RWPE2 (cell line): ENCODE measurements around the gene NAA40.
A peak's percentile ranks its signal among the peaks of the same experiment; 100 is the strongest.

Source experiments
- ATAC-seq: fragments of 200-7000 bp; cut with Tn5 transposase; 3 replicates; pipeline ENCODE4 v1.9.1; 2021; ENCODE audit warnings: low read depth
- DNase-seq: peaks from one replicate; pipeline ENCODE4 v3.0.0-alpha.2; 2020; ENCODE audit warnings: low spot score
- H3K27ac ChIP-seq: fragments of 450-650 bp; 2 replicates; pipeline ENCODE4 v1.5.1; 2017; ENCODE audit warnings: mild to moderate bottlenecking; ENCODE audit not compliant: poor library complexity, severe bottlenecking
- H3K27me3 ChIP-seq: fragments of 250-450 bp; sonication (Bioruptor Pico); 2 replicates; pipeline ENCODE4 v1.5.1; 2021; ENCODE audit warnings: mild to moderate bottlenecking, moderate library complexity; ENCODE audit not compliant: insufficient read depth, poor library complexity, severe bottlenecking
- H3K36me3 ChIP-seq: fragments of 250-450 bp; sonication (Bioruptor Pico); 2 replicates; pipeline ENCODE4 v1.5.1; 2020; ENCODE audit warnings: low read depth, mild to moderate bottlenecking, moderate library complexity
- H3K4me1 ChIP-seq: fragments of 250-450 bp; sonication (Bioruptor Pico); 2 replicates; pipeline ENCODE4 v1.5.1; 2021; ENCODE audit warnings: mild to moderate bottlenecking, moderate library complexity; ENCODE audit not compliant: insufficient read depth, poor library complexity, severe bottlenecking
- H3K4me3 ChIP-seq: fragments of 250-450 bp; sonication (Bioruptor Pico); 2 replicates; pipeline ENCODE4 v1.5.1; 2021; ENCODE audit warnings: mild to moderate bottlenecking, moderate library complexity; ENCODE audit not compliant: severe bottlenecking
- H3K9me3 ChIP-seq: fragments of 250-450 bp; sonication (Bioruptor Pico); 2 replicates; pipeline ENCODE4 v1.5.1; 2021; ENCODE audit warnings: mild to moderate bottlenecking, moderate library complexity; ENCODE audit not compliant: severe bottlenecking
- CTCF ChIP-seq: fragments of 450-650 bp; IDR thresholded peaks from one replicate; pipeline ENCODE4 v1.5.1; 2017; ENCODE audit warnings: mild to moderate bottlenecking, moderate library complexity; ENCODE audit not compliant: poor library complexity, severe bottlenecking

NAA40 gene

DNA sequence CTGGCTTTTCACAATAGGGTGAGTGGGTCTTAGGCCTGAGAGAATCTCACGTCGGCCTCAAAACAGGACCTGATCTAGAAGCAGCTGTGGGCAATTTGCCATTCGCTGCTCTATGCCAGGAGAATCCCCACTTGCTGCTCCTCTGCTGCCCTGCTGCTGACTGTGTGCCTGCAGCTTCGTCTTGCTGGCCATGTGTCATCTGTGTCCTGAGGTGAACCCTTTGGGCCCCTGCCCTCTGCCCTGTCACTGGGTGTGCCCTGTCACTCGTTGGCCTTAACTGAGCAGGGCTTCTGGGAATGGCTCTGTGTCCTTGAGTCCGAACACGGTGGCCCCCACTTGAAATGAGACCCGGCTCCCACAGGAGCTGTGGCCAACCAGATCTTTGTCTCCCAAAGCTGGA, 6.2 kb downstream of the NAA40 start:
- no peak overlapping the region for H3K27ac ChIP-seq
- no peak for TF ChIP-seq CTCF
- H3K36me3 ChIP-seq, result peaks cover 34% of the 10 kb centered on the region
- no peaks in the 10 kb centered on the region for H3K27me3 ChIP-seq
- no peaks in the 10 kb centered on the region for H3K9me3 ChIP-seq
- H3K4me1 ChIP-seq, result no peaks in the 10 kb centered on the region
- no peak for ATAC-seq
- H3K4me3 ChIP-seq, result no peak overlapping the region
- DNase-seq, result no peak

- DNase-seq, result no peak
- no peaks in the 10 kb centered on the region for H3K9me3 ChIP-seq
- H3K36me3 ChIP-seq, result peaks cover 33% of the 10 kb centered on the region
- H3K27ac ChIP-seq, result no peak overlapping the region
- TF ChIP-seq CTCF, result peak; percentile 76
- H3K4me1 ChIP-seq, result no peaks in the 10 kb centered on the region
- no peak overlapping the region for H3K4me3 ChIP-seq
- ATAC-seq, result peak; percentile 97
- H3K27me3 ChIP-seq, result no peaks in the 10 kb centered on the region
These were observed 6.8 kb downstream of the NAA40 start for GRCh38 chr11:63945477-63946163.

DNA sequence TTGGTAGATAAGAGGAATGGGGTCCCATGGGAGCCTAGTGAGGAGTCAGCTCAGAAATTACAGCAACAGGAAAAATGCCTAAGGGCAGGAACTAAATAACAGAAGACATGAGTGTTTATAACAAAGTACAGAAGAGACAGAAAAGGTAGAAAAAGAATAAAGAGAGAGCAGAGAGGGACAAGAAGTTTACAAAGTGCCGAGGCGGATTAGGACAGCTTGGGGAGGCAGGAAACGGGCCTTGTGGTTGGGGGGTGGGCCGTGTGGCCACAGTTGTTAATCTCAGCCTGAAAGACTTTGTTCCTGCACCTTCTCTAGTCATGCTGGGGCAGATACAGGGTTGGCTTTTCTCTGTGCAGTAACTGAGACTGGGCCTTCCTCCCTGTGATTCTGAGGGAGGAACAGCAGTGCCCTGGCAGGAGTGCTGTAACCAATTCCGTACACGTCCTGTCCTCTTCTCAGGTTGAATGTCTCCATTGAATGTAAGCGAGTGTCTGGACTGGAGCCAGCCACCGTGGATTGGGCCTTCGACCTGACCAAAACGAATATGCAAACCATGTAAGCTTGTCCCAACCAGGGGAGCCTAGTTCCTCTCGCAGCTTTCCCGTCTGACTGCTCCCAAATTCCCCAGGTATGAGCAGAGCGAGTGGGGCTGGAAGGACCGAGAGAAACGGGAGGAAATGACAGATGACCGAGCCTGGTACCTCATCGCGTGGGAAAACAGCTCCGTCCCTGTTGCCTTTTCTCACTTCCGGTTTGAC, 13.2 kb downstream of the NAA40 start:
- no peaks in the 10 kb centered on the region for H3K27me3 ChIP-seq
- no peaks in the 10 kb centered on the region for H3K4me1 ChIP-seq
- H3K27ac ChIP-seq, result no peak overlapping the region
- ATAC-seq (no peak), DNase-seq (no peak)
- H3K4me3 ChIP-seq, result no peak overlapping the region
- no peaks in the 10 kb centered on the region for H3K9me3 ChIP-seq
- peaks cover 51% of the 10 kb centered on the region for H3K36me3 ChIP-seq
- TF ChIP-seq CTCF, result no peak

DNA sequence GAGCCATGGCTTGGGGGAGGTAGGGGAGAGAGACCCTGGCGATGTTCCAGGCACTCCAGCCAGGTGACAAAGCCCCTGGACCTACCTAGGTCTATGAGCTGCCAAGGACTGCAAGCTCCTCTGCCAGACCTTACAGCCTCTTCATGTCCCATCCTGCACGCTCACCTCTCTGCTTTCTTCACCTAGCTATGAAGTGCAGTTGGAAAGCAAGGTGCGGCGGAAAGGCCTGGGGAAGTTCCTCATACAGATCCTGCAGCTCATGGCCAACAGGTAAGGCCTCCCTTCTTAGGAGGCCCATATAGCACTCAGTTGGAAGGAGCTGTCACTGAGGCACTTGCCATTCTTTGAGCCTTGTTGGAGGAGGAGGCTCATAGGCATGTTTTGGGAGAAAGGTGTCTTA, 13.8 kb downstream of the NAA40 start:
- no peak for DNase-seq
- Histone ChIP-seq H3K9me3 (no peaks in the 10 kb centered on the region), H3K4me3 (no peak overlapping the region), H3K4me1 (no peaks in the 10 kb centered on the region), H3K27me3 (no peaks in the 10 kb centered on the region), H3K27ac (no peak overlapping the region), H3K36me3 (peaks cover 45% of the 10 kb centered on the region)
- ATAC-seq, result no peak
- no peak for TF ChIP-seq CTCF

- ATAC-seq (no peak), DNase-seq (no peak)
- Histone ChIP-seq H3K9me3 (no peaks in the 10 kb centered on the region), H3K4me1 (peaks cover 5% of the 10 kb centered on the region), H3K36me3 (peaks cover 16% of the 10 kb centered on the region), H3K4me3 (no peak overlapping the region), H3K27me3 (no peaks in the 10 kb centered on the region), H3K27ac (no peak overlapping the region)
- no peak for TF ChIP-seq CTCF
These were observed 19.2 kb downstream of the NAA40 start for GRCh38 chr11:63958008-63958407.
